K562 (cell line): ENCODE data around the gene SYT14. TPM values are rescaled to one million over a fixed set of nuclear protein-coding genes. Genes with fewer than 3 reads are reported as not detected.

Source experiments
- ATAC-seq: fragments of 200-7000 bp; cut with Tn5 transposase; 3 replicates; pipeline ENCODE4 v1.9.1; 2020; ENCODE audit warnings: moderate library complexity
- BruUV-seq: library from RNA; stranded (reverse); fragments of 400-500 nt; replicated peaks from 2 replicates; lab custom pipeline; 2021; lab: Mats Ljungman, UMichigan
- CTCF ChIA-PET: fragments of 300-600 bp; formaldehyde crosslinking; extraction: SDS; loops from one replicate; lab custom pipeline; 2021; ENCODE audit warnings: low intra/inter-chr PET ratio; lab: Yijun Ruan, JAX
- POLR2A ChIA-PET: fragments of 300-600, 350-650 bp; sonication (Branson Sonifier 250); formaldehyde crosslinking; extraction: SDS; loops from one replicate; lab custom pipeline; 2021; ENCODE audit warnings: antibody characterized with exemption, inconsistent platforms; lab: Yijun Ruan, JAX
- DNase-seq, 4 experiments: peaks; one replicate each; pipeline versions ENCODE4 v3.0.0 to v3.0.0-alpha.2; 2011 to 2018; ENCODE audit warnings: low spot score in 3 of 4, mixed read lengths in 3 of 4; ENCODE audit errors: extremely low read depth in 1 of 4
- FAIRE-seq: peaks from 2 replicates; lab custom pipeline; 2011; peaks lifted over from hg19 to GRCh38; lab: Jason Lieb, UNC
- H2AFZ ChIP-seq: 2 replicates; pipeline ENCODE4 v1.6.0; 2011; ENCODE audit warnings: low read depth, low read length, control low read depth, inconsistent platforms
- H3K27ac ChIP-seq: fragments of 200-600 bp; 3 replicates; pipeline ENCODE4 v1.8.0; 2011; ENCODE audit warnings: low read depth, mild to moderate bottlenecking, control low read depth, inconsistent platforms, low read length, moderate library complexity, mixed read lengths; ENCODE audit errors: extremely low read depth
- H3K27me3 ChIP-seq, 2 experiments: fragments of 300-600 bp in 1 of 2; 2 replicates in 1 of 2; 3 replicates in 1 of 2; pipeline versions ENCODE4 v1.6.0 to v1.8.0; 2011; ENCODE audit warnings: inconsistent platforms in 2 of 2, low read length in 2 of 2, mild to moderate bottlenecking in 1 of 2, mixed read lengths in 1 of 2, moderate library complexity in 1 of 2; ENCODE audit not compliant: control insufficient read depth in 2 of 2, insufficient read depth in 2 of 2
- H3K36me3 ChIP-seq: fragments of 300-600 bp; 3 replicates; pipeline ENCODE4 v1.8.0; 2011; ENCODE audit warnings: mild to moderate bottlenecking, low read length, inconsistent platforms; ENCODE audit not compliant: control insufficient read depth, insufficient read depth
- H3K4me1 ChIP-seq, 2 experiments: fragments of 200-600 bp in 1 of 2; replicated peaks in 1 of 2; 2 replicates in 1 of 2; 3 replicates in 1 of 2; pipeline versions ENCODE4 v1.5.1 to v1.8.0; 2011; ENCODE audit warnings: inconsistent platforms in 2 of 2, low read length in 2 of 2, mild to moderate bottlenecking in 1 of 2, mixed read lengths in 1 of 2, moderate library complexity in 1 of 2; ENCODE audit not compliant: control insufficient read depth in 2 of 2, insufficient read depth in 2 of 2
- H3K4me2 ChIP-seq: 2 replicates; pipeline ENCODE4 v1.6.1; 2011; ENCODE audit warnings: low read length, control low read depth, inconsistent platforms, mixed read lengths; ENCODE audit not compliant: insufficient read depth
- H3K4me3 ChIP-seq: fragments of 200-600 bp; sonication (generic), shearing (Covaris generic); 2 replicates; pipeline ENCODE4 v1.5.1; 2016; ENCODE audit warnings: control low read depth, inconsistent platforms
- H3K79me2 ChIP-seq: fragments of 200-600 bp; 3 replicates; pipeline ENCODE4 v1.8.0; 2011; ENCODE audit warnings: low read length, inconsistent platforms; ENCODE audit not compliant: control insufficient read depth, insufficient read depth
- H3K9ac ChIP-seq, 2 experiments: 2 replicates each; pipeline versions ENCODE4 v1.6.0 to v1.6.1; 2011; ENCODE audit warnings: low read depth in 2 of 2, low read length in 2 of 2, control low read depth in 1 of 2, inconsistent platforms in 1 of 2, mild to moderate bottlenecking in 1 of 2, mixed read lengths in 1 of 2; ENCODE audit not compliant: insufficient read depth in 1 of 2
- H3K9me1 ChIP-seq: one replicate; pipeline ENCODE4 v1.6.0; 2011; ENCODE audit warnings: inconsistent platforms, mild to moderate bottlenecking, low read length, moderate library complexity; ENCODE audit not compliant: control insufficient read depth, insufficient read depth
- H3K9me3 ChIP-seq: replicated peaks from 2 replicates; pipeline ENCODE4 v1.5.1; 2011; ENCODE audit warnings: low read depth, low read length, inconsistent platforms; ENCODE audit not compliant: control insufficient read depth, insufficient read depth
- H4K20me1 ChIP-seq: replicated peaks from 2 replicates; pipeline ENCODE4 v1.6.1; 2011; ENCODE audit warnings: low read length, inconsistent platforms, mixed read lengths; ENCODE audit not compliant: control insufficient read depth, insufficient read depth
- BCL6 ChIP-seq: fragments of 250-450 bp; sonication (Bioruptor Pico); IDR thresholded peaks from 2 replicates; pipeline ENCODE4 v1.4.0; 2020
- BMI1 ChIP-seq: fragments of 150-350 bp; IDR thresholded peaks from 2 replicates; pipeline ENCODE4 v1.6.1; 2014; ENCODE audit warnings: low read length
- DDX20 ChIP-seq: fragments of 450-650 bp; IDR thresholded peaks from 2 replicates; pipeline ENCODE4 v1.6.1; 2016; ENCODE audit warnings: missing genetic modification characterization, low read depth, mild to moderate bottlenecking, missing compliant biosample characterization, moderate library complexity
- NUFIP1 ChIP-seq: fragments of 450-650 bp; IDR thresholded peaks from 2 replicates; pipeline ENCODE4 v1.6.1; 2018; ENCODE audit not compliant: partially characterized antibody
- PCBP1 ChIP-seq: fragments of 200-400 bp; formaldehyde crosslinking; IDR thresholded peaks from 2 replicates; pipeline ENCODE4 v1.6.1; 2018; ENCODE audit warnings: mild to moderate bottlenecking, low read depth, low read length; ENCODE audit not compliant: poor library complexity, severe bottlenecking
- PHTF2 ChIP-seq: fragments of 250-450 bp; sonication (Bioruptor Pico); IDR thresholded peaks from 2 replicates; pipeline ENCODE4 v1.5.0; 2021; ENCODE audit warnings: mild to moderate bottlenecking
- SIRT6 ChIP-seq: IDR thresholded peaks from one replicate; pipeline ENCODE4 v1.6.1; 2012; ENCODE audit warnings: low read depth, mild to moderate bottlenecking, control low read depth, inconsistent platforms, low read length, moderate library complexity
- SRSF7 ChIP-seq: fragments of 200-400 bp; formaldehyde crosslinking; optimal IDR thresholded peaks from 2 replicates; pipeline ENCODE3; 2017; ENCODE audit warnings: mild to moderate bottlenecking, low read depth, low read length
- STAG1 ChIP-seq: sonication (generic); formaldehyde crosslinking; IDR thresholded peaks from 2 replicates; pipeline ENCODE4 v1.5.0; 2020; ENCODE audit warnings: missing genetic modification reagents, borderline replicate concordance
- TRIM28 ChIP-seq: fragments of 450-650 bp; IDR thresholded peaks from 2 replicates; pipeline ENCODE4 v1.6.1; 2017
- ZNF282 ChIP-seq: sonication (generic); formaldehyde crosslinking; IDR thresholded peaks from 2 replicates; pipeline ENCODE4 v1.8.1; 2023; ENCODE audit warnings: missing genetic modification reagents
- WGBS: fragments of 100-300 bp; shearing (Covaris generic); methylation state at CpG from one replicate; pipeline ENCODE4 v1.1.6; 2016; ENCODE audit warnings: low coverage, mixed read lengths; ENCODE audit not compliant: insufficient coverage; ENCODE audit errors: missing lambda C conversion rate; 5-methylcytosine and 5-hydroxymethylcytosine counted together
- in situ Hi-C: fragments of 300-500 bp; cut with MboI; formaldehyde crosslinking; loops from 4 replicates; pipeline ENCODE4 v1.15.0; 2018; ENCODE audit warnings: inconsistent platforms, mixed read lengths
- intact Hi-C: fragments of 100-400 bp; cut with micrococcal nuclease; formaldehyde crosslinking; loops from 2 replicates; pipeline ENCODE4 v1.14.2; 2022
- polyA plus RNA-seq, 8 experiments: library from polyadenylated mRNA; depleted of rRNA in 4 of 8; stranded (reverse) in 5 of 8; unstranded in 3 of 8; fragments of >200 nt; fragmentation: Nextera tagmentation in 2 of 8; fragmentation: Illumina TruSeq in 1 of 8; extraction: Ambion mirVana in 2 of 8; extraction: Trizol in 1 of 8; gene quantifications; 2 replicates each; pipeline versions ENCODE4 v1.2.1 to v1.2.3, GENCODE V29; 2011 to 2014; ENCODE audit warnings: inconsistent platforms in 1 of 8, missing spikeins in 1 of 8
- total RNA-seq, 7 experiments: library from RNA; depleted of rRNA in 6 of 7; stranded (reverse); fragments of >200 nt in 6 of 7; fragmentation: Illumina TruSeq in 2 of 7; extraction: Trizol in 2 of 7; gene quantifications; 2 replicates each; pipeline versions ENCODE4 v1.2.1 to v1.2.3, GENCODE V29; 2011 to 2021; ENCODE audit warnings: low replicate concordance in 1 of 7
- TF ChIP-seq, protein P1 (sequence below): fragments of 150-350 bp; conservative IDR thresholded peaks from 2 replicates; pipeline ENCODE4 v1.6.1; 2014; ENCODE audit warnings: low read length
- TF ChIP-seq, protein P2 (sequence below): fragments of 250-450 bp; sonication (Bioruptor Pico); IDR thresholded peaks from 2 replicates; pipeline ENCODE4 v1.5.0; 2020; ENCODE audit warnings: mild to moderate bottlenecking, borderline replicate concordance

Gene SYT14
- total and polyA plus RNA-seq, 9 of the 15 experiments (the other 6 are each of a cell fraction or from before 2014, with no cell fraction given): 0.01 to 0.04 TPM; not detected in 7

DNA sequence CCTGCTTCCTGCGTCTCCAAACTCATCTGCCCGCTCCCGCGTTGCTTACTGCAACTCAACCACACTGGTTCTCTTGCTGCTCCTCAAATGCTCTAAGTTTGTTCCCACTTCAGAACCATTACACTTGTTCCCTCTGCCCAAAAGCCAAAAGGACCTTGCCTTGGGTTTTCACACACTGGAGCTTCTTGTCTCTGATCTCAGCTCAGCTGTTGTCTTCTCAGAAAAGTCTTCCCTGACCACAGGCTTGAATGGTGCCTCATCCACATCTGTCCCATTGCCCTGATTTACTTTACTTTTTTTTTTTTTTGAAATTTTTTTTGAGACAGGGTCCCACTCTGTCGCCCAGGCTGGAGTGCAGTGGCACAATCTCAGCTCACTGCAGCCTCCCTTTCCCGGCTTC lies 44.3 kb upstream of the SYT14 start:
- Histone ChIP-seq H3K27me3 (peaks cover 0 to 29% of the 10 kb centered on the region in 2 experiments; a peak in 3 of 5 replicates), H3K9me3 (no peaks in the 10 kb centered on the region), H3K4me1 (peaks cover 0 to 10% of the 10 kb centered on the region in 2 experiments; a peak in 1 of 5 replicates), H3K4me3 (no peak overlapping the region), H3K9ac (no peak overlapping the region), H3K9me1 (no peaks in the 10 kb centered on the region), H3K27ac (no peak overlapping the region), H2AFZ (no peak overlapping the region), H3K4me2 (no peak overlapping the region), H3K36me3 (no peaks in the 10 kb centered on the region), H4K20me1 (no peaks in the 10 kb centered on the region), H3K79me2 (no peaks in the 10 kb centered on the region)
- intact Hi-C loops: loop anchor here (2.0 kb wide), 1 partner anchor 49 kb away; no protein-coding TSS in a partner anchor
- WGBS: 0% methylated on average over 6 of the region's 6 CpGs
- ChIA-PET POLR2A (interaction anchor here (1.4 to 1.5 kb wide), 3 partner anchors 9 to 44 kb away, joined by 3 to 5 read pairs (median 5); no protein-coding TSS in a partner anchor), CTCF (no interaction called here)
- BruUV-seq: no TSS peak
- DNase-seq (no peak), ATAC-seq (no peak), FAIRE-seq (no peak)
- TF ChIP-seq, protein P1, sequence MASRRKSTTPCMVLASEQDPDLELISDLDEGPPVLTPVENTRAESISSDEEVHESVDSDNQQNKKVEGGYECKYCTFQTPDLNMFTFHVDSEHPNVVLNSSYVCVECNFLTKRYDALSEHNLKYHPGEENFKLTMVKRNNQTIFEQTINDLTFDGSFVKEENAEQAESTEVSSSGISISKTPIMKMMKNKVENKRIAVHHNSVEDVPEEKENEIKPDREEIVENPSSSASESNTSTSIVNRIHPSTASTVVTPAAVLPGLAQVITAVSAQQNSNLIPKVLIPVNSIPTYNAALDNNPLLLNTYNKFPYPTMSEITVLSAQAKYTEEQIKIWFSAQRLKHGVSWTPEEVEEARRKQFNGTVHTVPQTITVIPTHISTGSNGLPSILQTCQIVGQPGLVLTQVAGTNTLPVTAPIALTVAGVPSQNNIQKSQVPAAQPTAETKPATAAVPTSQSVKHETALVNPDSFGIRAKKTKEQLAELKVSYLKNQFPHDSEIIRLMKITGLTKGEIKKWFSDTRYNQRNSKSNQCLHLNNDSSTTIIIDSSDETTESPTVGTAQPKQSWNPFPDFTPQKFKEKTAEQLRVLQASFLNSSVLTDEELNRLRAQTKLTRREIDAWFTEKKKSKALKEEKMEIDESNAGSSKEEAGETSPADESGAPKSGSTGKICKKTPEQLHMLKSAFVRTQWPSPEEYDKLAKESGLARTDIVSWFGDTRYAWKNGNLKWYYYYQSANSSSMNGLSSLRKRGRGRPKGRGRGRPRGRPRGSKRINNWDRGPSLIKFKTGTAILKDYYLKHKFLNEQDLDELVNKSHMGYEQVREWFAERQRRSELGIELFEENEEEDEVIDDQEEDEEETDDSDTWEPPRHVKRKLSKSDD: no peak
- TF ChIP-seq, protein P2, sequence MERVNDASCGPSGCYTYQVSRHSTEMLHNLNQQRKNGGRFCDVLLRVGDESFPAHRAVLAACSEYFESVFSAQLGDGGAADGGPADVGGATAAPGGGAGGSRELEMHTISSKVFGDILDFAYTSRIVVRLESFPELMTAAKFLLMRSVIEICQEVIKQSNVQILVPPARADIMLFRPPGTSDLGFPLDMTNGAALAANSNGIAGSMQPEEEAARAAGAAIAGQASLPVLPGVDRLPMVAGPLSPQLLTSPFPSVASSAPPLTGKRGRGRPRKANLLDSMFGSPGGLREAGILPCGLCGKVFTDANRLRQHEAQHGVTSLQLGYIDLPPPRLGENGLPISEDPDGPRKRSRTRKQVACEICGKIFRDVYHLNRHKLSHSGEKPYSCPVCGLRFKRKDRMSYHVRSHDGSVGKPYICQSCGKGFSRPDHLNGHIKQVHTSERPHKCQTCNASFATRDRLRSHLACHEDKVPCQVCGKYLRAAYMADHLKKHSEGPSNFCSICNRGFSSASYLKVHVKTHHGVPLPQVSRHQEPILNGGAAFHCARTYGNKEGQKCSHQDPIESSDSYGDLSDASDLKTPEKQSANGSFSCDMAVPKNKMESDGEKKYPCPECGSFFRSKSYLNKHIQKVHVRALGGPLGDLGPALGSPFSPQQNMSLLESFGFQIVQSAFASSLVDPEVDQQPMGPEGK (CRISPR knock-in tag): no peak
- TF ChIP-seq PHTF2 (no peak), STAG1 (CRISPR knock-in tag) (no peak), TRIM28 (no peak), BMI1 (no peak), DDX20 (no peak), PCBP1 (no peak), SRSF7 (no peak), BCL6 (CRISPR knock-in tag) (no peak), SIRT6 (no peak), NUFIP1 (no peak), ZNF282 (no peak)
- in situ Hi-C loops: no loop called here
